HK-2 (cell line): ENCODE data around the gene GPR26.

Experiments
- DNase-seq: peaks from one replicate; pipeline ENCODE4 v3.0.0-alpha.2; 2018; ENCODE audit not compliant: unreplicated experiment

The GPR26 gene

DNA sequence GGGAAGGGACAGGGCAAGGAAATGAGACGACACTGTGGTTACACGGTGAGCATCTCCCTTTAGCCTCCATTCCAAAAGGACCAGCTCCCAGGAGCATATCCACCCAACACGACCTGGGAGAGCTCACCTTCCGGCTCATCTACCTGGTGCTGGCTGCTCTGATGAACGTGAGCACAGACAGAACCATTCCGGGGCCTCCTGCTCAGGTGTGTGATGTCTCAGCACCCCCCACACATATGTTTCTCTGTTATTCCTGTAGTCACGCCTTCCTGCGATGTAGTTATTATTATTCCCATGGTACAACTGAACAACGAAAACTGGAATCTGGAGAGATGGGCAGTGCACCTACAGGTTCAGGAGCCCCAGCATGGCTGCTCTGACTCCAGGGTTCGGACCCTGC is 20.5 kb upstream of the GPR26 start:
- DNase-seq = no peak

DNA sequence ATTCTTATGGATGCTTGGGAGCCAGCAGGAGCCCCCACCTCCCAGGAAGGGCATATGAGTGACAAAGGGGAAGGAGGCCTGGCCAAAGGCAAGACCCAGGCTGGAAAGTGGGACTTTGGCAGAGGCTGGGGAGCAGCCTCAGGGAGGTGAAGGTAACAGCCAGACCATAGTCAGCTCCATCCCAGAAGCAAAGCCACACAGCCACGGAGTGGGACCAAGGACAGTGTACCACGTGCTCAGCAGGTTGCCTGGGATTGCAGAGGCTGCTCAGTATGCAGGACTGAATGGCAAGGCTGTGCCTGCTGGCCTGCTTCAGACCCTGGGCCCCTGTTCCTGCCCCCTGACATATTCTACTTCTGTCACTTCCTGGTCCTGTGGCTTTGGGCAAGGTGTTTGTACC is 17.6 kb upstream of the GPR26 start:
- DNase-seq = no peak

DNA sequence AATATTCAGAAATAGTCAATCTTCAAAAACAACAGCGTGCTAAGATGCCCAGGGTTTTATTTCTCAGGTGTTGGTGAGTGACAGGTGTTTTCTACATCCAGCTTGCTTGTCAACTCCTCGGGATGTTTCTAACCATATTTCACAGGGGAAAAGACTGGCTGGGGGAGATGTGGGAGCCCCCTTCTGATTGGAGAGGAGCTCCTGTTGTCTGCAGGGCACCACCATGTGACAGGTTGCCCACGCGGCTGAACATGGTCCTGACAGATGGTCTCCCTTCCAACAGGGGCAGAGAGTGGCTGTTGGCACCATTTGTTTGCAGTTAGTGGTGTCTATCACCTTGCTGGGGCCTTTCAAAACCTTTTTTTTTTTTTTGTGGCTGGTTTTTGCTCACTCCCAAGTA is 16.5 kb upstream of the GPR26 start:
- DNase-seq = no peak

- no peak for DNase-seq
Measured at GRCh38 chr10:123651421-123652047, 14.6 kb upstream of the GPR26 start.

DNA sequence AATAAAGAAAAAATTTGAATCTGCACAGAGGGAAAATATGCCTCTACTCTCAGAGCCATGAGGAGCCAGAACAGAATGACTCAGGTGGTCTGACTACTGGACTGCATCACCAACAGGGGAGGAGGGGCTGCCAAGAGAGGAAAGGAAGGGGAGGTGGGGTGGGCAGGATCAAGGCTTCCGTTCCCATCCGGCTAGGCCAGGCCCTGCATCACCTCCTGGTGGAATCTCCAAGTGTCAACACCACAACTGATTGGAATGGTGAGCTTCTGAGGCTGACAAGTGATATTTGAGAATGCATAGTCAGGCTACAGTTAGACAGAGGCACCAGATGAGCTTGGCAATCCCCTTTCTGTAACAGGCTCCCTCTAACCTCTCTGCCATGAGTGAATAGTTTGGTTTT is 10.4 kb upstream of the GPR26 start:
- no peak for DNase-seq

- no peak for DNase-seq
Measured at GRCh38 chr10:123663522-123663921, 2.6 kb upstream of the GPR26 start.

DNA sequence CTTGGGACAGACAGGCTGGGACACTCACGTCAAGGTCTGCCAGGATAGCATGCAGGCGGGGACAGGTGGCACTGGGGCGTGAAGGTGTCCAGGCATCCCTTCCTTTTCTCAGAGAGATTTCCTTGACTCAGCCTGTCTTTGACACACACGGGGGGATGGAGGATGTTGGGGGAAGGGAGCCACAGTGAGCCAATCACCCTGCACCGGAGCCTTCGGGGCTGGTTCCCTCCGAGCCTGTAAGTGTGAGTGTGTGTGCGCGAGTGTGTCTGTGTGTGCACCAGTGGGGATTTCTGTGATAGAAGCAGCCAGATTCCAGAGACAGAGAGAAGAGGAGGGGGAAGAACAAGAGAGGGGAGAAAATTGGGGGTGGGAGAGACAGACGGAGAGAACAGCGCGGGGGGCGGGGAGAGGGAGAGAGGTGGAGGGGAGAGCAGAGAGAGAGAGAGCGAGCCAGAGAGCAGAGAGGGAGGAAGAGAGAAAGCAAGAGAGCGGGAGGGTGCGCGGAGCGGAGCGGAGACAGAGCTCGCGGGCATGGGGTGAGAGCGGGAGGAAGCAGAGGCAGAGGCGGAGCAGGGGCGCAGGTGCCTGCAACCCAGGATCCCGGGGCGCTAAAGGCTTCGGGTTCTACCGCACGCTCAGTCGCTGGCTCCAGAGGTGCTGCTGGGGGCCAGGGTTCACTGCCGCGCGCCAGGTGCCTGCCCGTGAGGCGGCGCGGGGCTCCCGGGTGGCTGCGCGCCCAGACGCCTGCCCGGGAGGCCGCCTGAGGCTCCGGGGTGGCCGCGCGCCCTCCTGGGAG is 466 bp upstream of the GPR26 start:
- no peak for DNase-seq

DNA sequence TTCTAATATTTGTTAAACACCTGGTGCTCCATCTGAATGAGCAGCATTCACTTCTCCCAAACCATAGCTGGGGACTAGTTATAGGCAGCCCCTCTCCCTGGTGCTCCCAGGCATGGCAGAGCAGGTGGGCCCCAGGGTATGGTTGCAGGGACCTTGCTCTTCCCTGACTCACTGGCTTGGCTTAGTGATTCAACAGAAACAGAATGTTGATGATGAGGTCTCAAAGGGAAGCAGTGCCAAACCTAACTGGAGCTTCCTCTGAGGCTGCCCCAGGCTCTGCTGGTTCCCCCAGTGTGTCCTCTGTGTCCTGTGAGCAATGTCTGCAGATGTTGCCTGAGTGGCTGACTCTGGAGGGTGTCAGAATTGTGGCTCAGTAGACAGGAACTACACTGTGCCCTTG is 3.7 kb downstream of the GPR26 start:
- no peak for DNase-seq

DNA sequence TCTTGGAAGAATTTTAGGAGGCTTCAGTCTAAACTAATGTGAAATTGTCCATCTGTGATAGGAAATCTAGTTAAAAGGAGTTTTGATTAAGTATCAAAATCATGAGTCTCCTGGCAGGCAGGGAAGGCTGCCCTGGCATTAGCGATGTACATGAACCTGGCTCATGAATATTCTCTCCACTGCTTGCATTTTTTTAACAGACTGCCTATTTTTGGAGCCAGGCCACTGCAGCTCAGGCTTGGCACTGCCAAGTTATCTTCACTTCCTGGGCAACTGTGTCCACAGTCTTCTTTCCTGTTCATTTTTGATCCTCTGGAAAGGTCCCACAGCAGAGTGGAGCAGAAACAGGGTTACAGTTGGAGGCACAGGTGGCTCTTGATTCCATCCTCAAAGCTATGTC is 7.0 kb downstream of the GPR26 start:
- DNase-seq = no peak

GRCh38 chr10:123674741-123675140 is 8.6 kb downstream of the GPR26 start:
- no peak for DNase-seq

DNA sequence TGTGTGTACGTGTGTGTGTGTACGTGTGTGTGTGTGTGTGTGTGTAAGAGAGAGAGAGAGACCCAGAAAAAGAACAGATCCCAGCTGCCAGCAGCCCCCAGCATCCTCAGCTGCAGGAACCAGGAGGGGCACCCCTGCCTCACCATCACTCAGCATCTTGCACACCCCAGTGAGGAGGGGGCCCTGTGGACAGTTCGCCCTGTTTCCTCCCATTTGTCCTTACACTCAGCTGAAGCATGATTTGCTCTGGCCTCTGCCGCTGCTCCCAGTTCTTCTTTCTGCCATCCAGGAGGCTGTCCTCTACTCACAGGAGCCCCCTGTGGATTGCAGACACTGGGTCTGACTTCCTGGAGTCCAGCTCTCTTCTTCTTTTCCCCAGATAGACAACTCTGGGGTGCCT is 9.7 kb downstream of the GPR26 start:
- no peak for DNase-seq

DNA sequence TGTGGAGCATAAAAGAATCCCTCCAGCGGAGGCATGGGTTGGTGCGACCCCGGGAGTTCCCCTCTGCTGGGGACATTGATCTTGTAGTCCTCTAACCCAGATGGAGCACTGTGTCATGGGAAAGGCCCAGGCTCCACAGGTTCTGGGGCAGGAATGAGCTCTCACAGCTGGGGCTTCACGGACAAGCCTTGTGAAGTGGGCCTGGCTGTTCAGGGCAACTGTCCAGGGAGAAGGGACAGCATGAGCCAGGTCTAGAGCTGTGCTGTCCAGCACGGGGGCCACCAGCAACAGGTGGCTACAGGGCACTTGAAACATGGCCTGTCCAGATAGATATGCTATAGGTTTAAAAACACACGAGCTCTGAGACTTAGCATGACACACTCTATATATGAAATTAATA is 11.4 kb downstream of the GPR26 start:
- no peak for DNase-seq

- DNase-seq = no peak
Measured at GRCh38 chr10:123678376-123678775, 12.2 kb downstream of the GPR26 start.

DNA sequence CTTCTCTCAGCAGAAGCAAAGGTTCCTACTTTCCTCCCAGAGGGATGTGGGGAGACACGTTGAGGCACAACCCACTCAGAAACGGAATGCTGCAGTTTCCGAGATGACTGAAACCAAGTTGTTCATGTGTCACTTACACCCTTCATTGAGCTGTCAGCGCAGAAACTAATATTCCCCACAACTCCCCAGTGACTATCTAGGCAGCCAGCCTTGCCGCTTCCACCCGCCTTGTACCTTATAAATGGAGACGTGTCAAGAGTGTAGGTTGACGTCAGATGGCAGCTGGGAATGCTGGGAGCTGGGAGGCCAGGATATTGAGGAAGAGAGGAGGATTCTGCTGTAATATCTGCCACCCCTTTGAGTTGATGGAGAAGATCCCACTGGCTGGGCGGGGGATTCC is 15.1 kb downstream of the GPR26 start:
- DNase-seq = no peak

- DNase-seq = no peak
Measured at GRCh38 chr10:123682477-123682876, 16.3 kb downstream of the GPR26 start.

DNA sequence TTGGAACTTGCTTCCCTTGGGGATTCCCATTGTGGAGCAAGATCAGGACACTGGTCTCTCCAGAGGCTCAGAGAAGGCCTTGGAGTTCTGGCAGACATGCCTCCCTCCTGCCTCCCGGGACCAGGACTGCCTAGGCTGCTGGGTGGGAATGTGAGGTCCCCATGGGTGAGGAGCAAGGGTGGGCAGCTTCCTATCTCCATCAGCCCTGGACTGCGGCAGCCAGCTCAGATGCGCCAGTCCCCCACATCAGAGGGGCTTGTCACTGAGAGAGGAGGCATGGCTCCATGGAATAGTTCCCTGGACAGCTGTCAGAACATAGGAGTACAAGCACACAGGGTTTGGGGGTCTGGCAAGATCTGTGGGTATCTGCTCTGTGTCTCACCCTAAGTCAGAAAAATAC is 17.3 kb downstream of the GPR26 start:
- no peak for DNase-seq

- DNase-seq = no peak
Measured at GRCh38 chr10:123683865-123684264, 17.7 kb downstream of the GPR26 start.

GRCh38 chr10:123685260-123685659 is 19.1 kb downstream of the GPR26 start:
- no peak for DNase-seq

- DNase-seq = no peak
Measured at GRCh38 chr10:123687758-123688157, 21.6 kb downstream of the GPR26 start.

GRCh38 chr10:123689880-123690279 is 23.7 kb downstream of the GPR26 start:
- no peak for DNase-seq

- DNase-seq = no peak
Measured at GRCh38 chr10:123703195-123703790, 37.1 kb downstream of the GPR26 start.

DNA sequence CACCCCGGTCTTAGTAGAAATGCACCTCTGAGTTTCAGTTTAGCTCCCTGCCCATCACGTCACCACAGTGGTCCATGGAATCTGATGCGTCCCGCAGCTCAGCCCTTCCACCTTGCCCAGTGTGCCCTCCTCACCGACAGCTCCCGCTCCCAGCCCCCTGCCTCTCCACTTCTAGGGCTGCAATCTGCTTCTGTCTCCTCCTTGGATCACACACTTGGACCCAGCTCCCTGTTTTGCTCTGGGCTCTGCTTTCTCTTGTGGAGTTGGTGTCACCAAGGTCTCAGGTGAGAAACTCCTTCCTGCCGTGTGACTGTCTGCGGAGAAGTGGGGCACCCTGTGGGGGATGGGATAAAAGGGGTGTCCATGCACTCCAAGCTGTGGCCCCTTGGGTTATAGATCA is 37.9 kb downstream of the GPR26 start:
- DNase-seq = no peak

- DNase-seq = no peak
Measured at GRCh38 chr10:123704812-123705211, 38.7 kb downstream of the GPR26 start.
